HG03442 (cell line): ENCODE measurements around the gene SARS1.

ENCODE experiments used
- ATAC-seq: cut with Tn5 transposase; IDR thresholded peaks from one replicate; pipeline ENCODE4 v1.9.1; 2021; ENCODE audit warnings: mild to moderate bottlenecking, moderate library complexity; ENCODE audit not compliant: unreplicated experiment

Gene SARS1

GRCh38 chr1:109225711-109226445, 12.2 kb downstream of the SARS1 start:
- no peak for ATAC-seq

GRCh38 chr1:109228167-109228566, 14.4 kb downstream of the SARS1 start:
- ATAC-seq = no peak

- ATAC-seq = no peak
Measured at GRCh38 chr1:109229531-109230127, 15.9 kb downstream of the SARS1 start.

- ATAC-seq = no peak
Measured at GRCh38 chr1:109231066-109231465, 17.3 kb downstream of the SARS1 start.

- ATAC-seq = no peak
Measured at GRCh38 chr1:109235137-109235536, 21.4 kb downstream of the SARS1 start.

- no peak for ATAC-seq
Measured at GRCh38 chr1:109237512-109237911, 23.8 kb downstream of the SARS1 start.

GRCh38 chr1:109238382-109238781, 24.7 kb downstream of the SARS1 start:
- no peak for ATAC-seq

- ATAC-seq = no peak
Measured at GRCh38 chr1:109239047-109239408, 25.3 kb downstream of the SARS1 start.

- ATAC-seq = no peak
Measured at GRCh38 chr1:109239409-109240068, 25.8 kb downstream of the SARS1 start.

- ATAC-seq = no peak
Measured at GRCh38 chr1:109240158-109241152, 26.7 kb downstream of the SARS1 start.

GRCh38 chr1:109241344-109241743, 27.6 kb downstream of the SARS1 start:
- ATAC-seq = no peak

GRCh38 chr1:109241841-109242345, 28.2 kb downstream of the SARS1 start:
- no peak for ATAC-seq

- ATAC-seq = no peak
Measured at GRCh38 chr1:109242387-109242786, 28.7 kb downstream of the SARS1 start.

GRCh38 chr1:109243221-109243620, 29.5 kb downstream of the SARS1 start:
- no peak for ATAC-seq

- ATAC-seq = no peak
Measured at GRCh38 chr1:109243860-109244552, 30.3 kb downstream of the SARS1 start.

- no peak for ATAC-seq
Measured at GRCh38 chr1:109246141-109246551, 32.4 kb downstream of the SARS1 start.

- ATAC-seq = no peak
Measured at GRCh38 chr1:109247401-109248365, 34.0 kb downstream of the SARS1 start.

GRCh38 chr1:109248444-109248796, 34.7 kb downstream of the SARS1 start:
- ATAC-seq = no peak
